Measurements from ENCODE around the gene TRIM33.

- TF ChIP-seq CTCF (IDR thresholded peaks at IDR 0.05; ENCODE audit: insufficient read depth, low read depth, low read length) (no peak), EZH2 (IDR thresholded peaks at IDR 0.05; ENCODE audit: insufficient read depth, low read length) (no peak)
Measured at GRCh38 chr1:114466334-114467014, 44.5 kb downstream of the TRIM33 start.
